ENCODE results near the gene MAD2L1. TPM values are rescaled to one million over a fixed set of nuclear protein-coding genes. Genes with fewer than 3 reads are reported as not detected.

Gene MAD2L1
- total and polyA plus RNA-seq, 9 donors = 0.95 to 5.2 (median 2.0) TPM

DNA sequence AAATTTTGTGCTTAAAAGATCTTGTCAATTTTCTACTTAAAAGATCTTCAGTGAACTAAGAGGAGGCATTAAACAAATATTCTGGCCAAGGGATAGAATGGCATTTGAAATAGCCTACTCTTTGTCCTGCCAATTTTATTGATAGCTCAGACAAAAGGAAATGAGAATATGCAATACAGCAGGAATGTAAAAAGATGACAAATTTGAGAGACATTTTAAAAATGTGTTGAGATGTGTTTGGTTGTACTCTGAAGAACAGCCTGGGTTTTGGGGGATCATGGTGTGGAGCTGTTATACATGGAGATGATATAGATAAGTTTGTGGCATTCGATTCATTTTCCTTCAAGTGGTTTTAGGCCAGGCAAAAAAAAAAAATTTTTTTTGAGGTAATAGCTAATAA, 11.6 kb upstream of the MAD2L1 start:
- TF ChIP-seq EP300 (IDR thresholded peaks at IDR 0.05) = no peak
- TF ChIP-seq POLR2A (IDR thresholded peaks at IDR 0.05) = no peak
- TF ChIP-seq, protein P1, sequence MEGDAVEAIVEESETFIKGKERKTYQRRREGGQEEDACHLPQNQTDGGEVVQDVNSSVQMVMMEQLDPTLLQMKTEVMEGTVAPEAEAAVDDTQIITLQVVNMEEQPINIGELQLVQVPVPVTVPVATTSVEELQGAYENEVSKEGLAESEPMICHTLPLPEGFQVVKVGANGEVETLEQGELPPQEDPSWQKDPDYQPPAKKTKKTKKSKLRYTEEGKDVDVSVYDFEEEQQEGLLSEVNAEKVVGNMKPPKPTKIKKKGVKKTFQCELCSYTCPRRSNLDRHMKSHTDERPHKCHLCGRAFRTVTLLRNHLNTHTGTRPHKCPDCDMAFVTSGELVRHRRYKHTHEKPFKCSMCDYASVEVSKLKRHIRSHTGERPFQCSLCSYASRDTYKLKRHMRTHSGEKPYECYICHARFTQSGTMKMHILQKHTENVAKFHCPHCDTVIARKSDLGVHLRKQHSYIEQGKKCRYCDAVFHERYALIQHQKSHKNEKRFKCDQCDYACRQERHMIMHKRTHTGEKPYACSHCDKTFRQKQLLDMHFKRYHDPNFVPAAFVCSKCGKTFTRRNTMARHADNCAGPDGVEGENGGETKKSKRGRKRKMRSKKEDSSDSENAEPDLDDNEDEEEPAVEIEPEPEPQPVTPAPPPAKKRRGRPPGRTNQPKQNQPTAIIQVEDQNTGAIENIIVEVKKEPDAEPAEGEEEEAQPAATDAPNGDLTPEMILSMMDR (IDR thresholded peaks at IDR 0.05) = no peak
- no peak for DNase-seq
- no peak overlapping the region for H3K4me3 ChIP-seq
- no peak overlapping the region for H3K27ac ChIP-seq
- no peaks in the 10 kb centered on the region for H3K9me3 ChIP-seq
- H3K36me3 ChIP-seq = no peaks in the 10 kb centered on the region
- intact Hi-C loops (cut with DNase I) = no loop called here
- no peaks in the 10 kb centered on the region for H3K27me3 ChIP-seq
- H3K4me1 ChIP-seq (ENCODE audit: insufficient read depth) = no peaks in the 10 kb centered on the region
- WGBS, 3 donors = 93 to 98% (median 96%) methylated on average over 1 of the region's 1 CpG

DNA sequence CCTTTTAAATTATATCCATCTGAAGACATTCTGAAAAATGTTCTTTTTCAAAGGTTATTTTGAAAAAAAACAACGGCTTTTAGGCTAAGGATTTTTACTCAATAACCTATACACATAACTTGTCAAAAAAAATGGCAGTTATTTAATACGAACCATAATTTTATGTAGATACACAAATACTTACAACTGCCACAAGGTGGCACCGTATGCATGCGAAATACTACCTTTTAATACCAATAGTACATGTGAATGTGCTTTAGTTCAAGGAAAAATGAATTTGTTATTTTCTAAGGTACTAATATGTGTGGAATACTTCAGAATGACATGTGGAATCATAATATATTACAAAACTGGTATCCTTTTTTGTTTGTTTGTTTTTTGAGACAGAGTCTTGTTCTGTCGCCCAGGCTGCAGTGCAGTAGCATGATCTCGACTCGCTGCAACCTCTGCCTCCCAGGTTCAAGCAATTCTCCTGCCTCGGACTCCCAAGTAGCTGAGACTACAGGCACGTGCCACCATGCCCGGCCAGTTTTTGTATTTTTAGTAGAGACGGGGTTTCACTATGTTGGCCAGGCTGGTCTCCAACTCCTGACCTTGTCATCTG, 4.6 kb upstream of the MAD2L1 start:
- Histone ChIP-seq H3K4me1 (ENCODE audit: insufficient read depth) (peaks cover 4% of the 10 kb centered on the region), H3K4me3 (no peak overlapping the region), H3K36me3 (no peaks in the 10 kb centered on the region), H3K27me3 (no peaks in the 10 kb centered on the region), H3K9me3 (no peaks in the 10 kb centered on the region), H3K27ac (no peak overlapping the region)
- no peak for TF ChIP-seq EP300 (IDR thresholded peaks at IDR 0.05)
- TF ChIP-seq, protein P1 (IDR thresholded peaks at IDR 0.05) = peak; percentile 52 to 56 (median 54)
- peak in 2 of 5 donors; percentile 35 to 52 for DNase-seq
- intact Hi-C loops (cut with DNase I) = no loop called here
- 49 to 52% (median 51%) methylated on average over 11 of the region's 11 CpGs for WGBS, 3 donors

DNA sequence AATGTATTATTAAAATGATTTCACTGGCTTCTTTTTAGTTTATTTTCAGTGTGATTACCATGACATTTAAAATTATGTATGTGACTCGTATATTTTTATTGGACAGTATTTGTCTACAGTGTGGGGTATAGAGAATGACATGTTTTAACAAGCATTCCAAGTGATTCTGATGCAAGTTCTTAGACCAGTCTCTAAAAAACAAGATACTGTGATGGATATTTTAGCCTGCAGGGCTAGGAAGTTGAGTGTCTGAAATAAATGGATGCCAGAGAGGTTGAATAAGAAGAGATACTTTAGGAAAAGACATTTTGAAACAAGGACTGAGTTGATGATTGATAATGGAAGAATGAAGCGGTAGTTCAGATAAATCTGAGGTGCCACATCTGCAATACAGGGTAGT, 3.5 kb upstream of the MAD2L1 start:
- 59 to 83% (median 62%) methylated on average over 2 of the region's 2 CpGs for WGBS, 3 donors
- H3K36me3 ChIP-seq = no peaks in the 10 kb centered on the region
- H3K27ac ChIP-seq = no peak overlapping the region
- intact Hi-C loops (cut with DNase I) = no loop called here
- no peaks in the 10 kb centered on the region for H3K9me3 ChIP-seq
- peaks cover 4% of the 10 kb centered on the region for H3K4me1 ChIP-seq (ENCODE audit: insufficient read depth)
- TF ChIP-seq, protein P1 (IDR thresholded peaks at IDR 0.05) = no peak
- no peak for TF ChIP-seq EP300 (IDR thresholded peaks at IDR 0.05)
- TF ChIP-seq POLR2A (IDR thresholded peaks at IDR 0.05) = no peak
- no peaks in the 10 kb centered on the region for H3K27me3 ChIP-seq
- H3K4me3 ChIP-seq = no peak overlapping the region
- DNase-seq = no peak

- H3K27me3 ChIP-seq = no peaks in the 10 kb centered on the region
- H3K27ac ChIP-seq = peak overlapping the region in 1 of 2 donors; percentile 94
- TF ChIP-seq, protein P1 (IDR thresholded peaks at IDR 0.05) = no peak
- intact Hi-C loops (cut with DNase I) = no loop called here
- H3K4me1 ChIP-seq (ENCODE audit: insufficient read depth) = peaks cover 4% of the 10 kb centered on the region
- peak overlapping the region; percentile 82 for H3K4me3 ChIP-seq
- no peak for DNase-seq
- no peaks in the 10 kb centered on the region for H3K36me3 ChIP-seq
- 1% methylated on average over 15 of the region's 15 CpGs for WGBS, 3 donors
- H3K9me3 ChIP-seq = no peaks in the 10 kb centered on the region
Observed at GRCh38 chr4:120065974-120066516, 603 bp downstream of the MAD2L1 start.
